ENCODE data around the gene MAST2.

The MAST2 gene

DNA sequence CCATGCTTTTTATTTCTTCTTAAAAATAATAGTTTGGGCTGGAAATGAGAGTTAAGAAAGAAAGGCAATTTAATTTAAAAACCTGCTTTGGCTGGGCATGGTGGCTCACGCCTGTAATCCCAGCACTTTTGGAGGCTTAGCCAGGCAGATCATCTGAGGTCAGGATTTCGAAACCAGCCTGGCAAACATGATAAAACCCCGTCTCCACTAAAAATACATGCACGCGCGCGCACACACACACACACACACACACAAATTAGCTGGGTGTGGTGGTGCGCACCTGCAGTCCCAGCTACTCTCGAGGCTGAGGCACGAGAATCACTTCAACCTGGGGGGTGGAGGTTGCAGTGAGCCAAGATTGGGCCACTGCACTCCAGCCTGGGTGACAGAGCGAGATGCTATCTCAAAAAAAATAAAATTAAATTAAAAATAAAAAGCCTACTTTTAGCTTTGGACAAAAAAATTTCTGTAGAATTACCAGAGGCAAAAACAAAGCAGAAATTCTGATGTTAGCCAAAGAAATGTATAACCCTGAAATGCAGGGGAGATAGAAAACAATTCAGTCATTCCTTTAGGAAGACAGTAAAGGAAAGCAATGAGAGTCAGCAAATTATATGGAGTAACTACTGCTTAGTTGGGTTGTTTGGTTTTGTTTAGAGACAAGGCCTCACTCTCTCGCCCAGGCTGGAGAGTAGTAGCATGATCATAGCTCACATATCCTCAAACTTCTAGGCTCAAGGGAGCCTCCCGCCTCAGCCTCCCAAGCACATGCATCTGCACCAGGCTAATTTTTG, 37.2 kb upstream of the MAST2 start:
- H2AFZ ChIP-seq (ENCODE audit: low read length), result no peak overlapping the region
- no peaks in the 10 kb centered on the region for H3K79me2 ChIP-seq (ENCODE audit: insufficient read depth, low read length)
- H3K4me1 ChIP-seq (ENCODE audit: insufficient read depth, low read length, poor library complexity, severe bottlenecking), result no peaks in the 10 kb centered on the region
- H3K9ac ChIP-seq (ENCODE audit: low read depth, low read length, poor library complexity, severe bottlenecking), result no peak overlapping the region
- H3K36me3 ChIP-seq (ENCODE audit: insufficient read depth, low read length), result no peaks in the 10 kb centered on the region
- H4K20me1 ChIP-seq (ENCODE audit: insufficient read depth, low read length, poor library complexity, severe bottlenecking), result no peaks in the 10 kb centered on the region
- H3K9me3 ChIP-seq (ENCODE audit: insufficient read depth, low read depth, low read length), result no peaks in the 10 kb centered on the region
- no peaks in the 10 kb centered on the region for H3K9me2 ChIP-seq (replicated peaks; ENCODE audit: low read depth, low read length)
- TF ChIP-seq, protein P1, sequence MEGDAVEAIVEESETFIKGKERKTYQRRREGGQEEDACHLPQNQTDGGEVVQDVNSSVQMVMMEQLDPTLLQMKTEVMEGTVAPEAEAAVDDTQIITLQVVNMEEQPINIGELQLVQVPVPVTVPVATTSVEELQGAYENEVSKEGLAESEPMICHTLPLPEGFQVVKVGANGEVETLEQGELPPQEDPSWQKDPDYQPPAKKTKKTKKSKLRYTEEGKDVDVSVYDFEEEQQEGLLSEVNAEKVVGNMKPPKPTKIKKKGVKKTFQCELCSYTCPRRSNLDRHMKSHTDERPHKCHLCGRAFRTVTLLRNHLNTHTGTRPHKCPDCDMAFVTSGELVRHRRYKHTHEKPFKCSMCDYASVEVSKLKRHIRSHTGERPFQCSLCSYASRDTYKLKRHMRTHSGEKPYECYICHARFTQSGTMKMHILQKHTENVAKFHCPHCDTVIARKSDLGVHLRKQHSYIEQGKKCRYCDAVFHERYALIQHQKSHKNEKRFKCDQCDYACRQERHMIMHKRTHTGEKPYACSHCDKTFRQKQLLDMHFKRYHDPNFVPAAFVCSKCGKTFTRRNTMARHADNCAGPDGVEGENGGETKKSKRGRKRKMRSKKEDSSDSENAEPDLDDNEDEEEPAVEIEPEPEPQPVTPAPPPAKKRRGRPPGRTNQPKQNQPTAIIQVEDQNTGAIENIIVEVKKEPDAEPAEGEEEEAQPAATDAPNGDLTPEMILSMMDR (conservative IDR thresholded peaks at IDR 0.05; ENCODE audit: low read length), result no peak
- no peak for TF ChIP-seq EZH2phosphoT487 (IDR thresholded peaks at IDR 0.05; ENCODE audit: borderline replicate concordance)
- no peaks in the 10 kb centered on the region for H3K27me3 ChIP-seq (ENCODE audit: insufficient read depth, low read length, poor library complexity, severe bottlenecking)
- H3K4me3 ChIP-seq (ENCODE audit: low read length, poor library complexity, severe bottlenecking), result no peak overlapping the region
- H3K4me2 ChIP-seq (ENCODE audit: low read depth, low read length, poor library complexity, severe bottlenecking), result no peak overlapping the region
- no peaks in the 10 kb centered on the region for H3F3A ChIP-seq (ENCODE audit: low read depth)

DNA sequence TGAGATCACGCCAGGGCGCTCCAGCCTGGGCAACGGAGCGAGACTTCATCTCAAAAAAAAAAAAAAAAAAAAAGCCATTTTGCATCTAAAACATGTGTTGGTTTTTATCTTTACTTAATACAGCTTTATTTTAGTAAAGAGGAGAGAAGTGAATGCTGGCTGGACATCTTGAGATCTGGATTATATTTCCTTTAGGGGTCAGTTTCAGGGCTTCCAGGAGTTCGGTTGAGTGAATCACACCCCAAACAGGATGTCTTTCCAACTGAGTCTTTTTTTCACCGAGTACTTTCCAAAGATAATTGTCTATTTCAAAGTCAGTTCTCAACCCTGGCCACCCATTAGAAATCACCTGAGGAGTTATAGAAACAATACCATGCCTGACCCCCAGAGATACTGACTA, 36.4 kb upstream of the MAST2 start:
- no peak for TF ChIP-seq EZH2phosphoT487 (IDR thresholded peaks at IDR 0.05; ENCODE audit: borderline replicate concordance)
- TF ChIP-seq, protein P1 (conservative IDR thresholded peaks at IDR 0.05; ENCODE audit: low read length), result no peak
- H3K9me3 ChIP-seq (ENCODE audit: insufficient read depth, low read depth, low read length), result no peaks in the 10 kb centered on the region
- H4K20me1 ChIP-seq (ENCODE audit: insufficient read depth, low read length, poor library complexity, severe bottlenecking), result no peaks in the 10 kb centered on the region
- no peaks in the 10 kb centered on the region for H3K36me3 ChIP-seq (ENCODE audit: insufficient read depth, low read length)
- H3K4me1 ChIP-seq (ENCODE audit: insufficient read depth, low read length, poor library complexity, severe bottlenecking), result no peaks in the 10 kb centered on the region
- H3K4me3 ChIP-seq (ENCODE audit: low read length, poor library complexity, severe bottlenecking), result no peak overlapping the region
- H3K27me3 ChIP-seq (ENCODE audit: insufficient read depth, low read length, poor library complexity, severe bottlenecking), result no peaks in the 10 kb centered on the region
- H3K79me2 ChIP-seq (ENCODE audit: insufficient read depth, low read length), result no peaks in the 10 kb centered on the region
- no peak overlapping the region for H3K9ac ChIP-seq (ENCODE audit: low read depth, low read length, poor library complexity, severe bottlenecking)
- no peak overlapping the region for H2AFZ ChIP-seq (ENCODE audit: low read length)
- no peaks in the 10 kb centered on the region for H3F3A ChIP-seq (ENCODE audit: low read depth)
- H3K9me2 ChIP-seq (replicated peaks; ENCODE audit: low read depth, low read length), result no peaks in the 10 kb centered on the region
- no peak overlapping the region for H3K4me2 ChIP-seq (ENCODE audit: low read depth, low read length, poor library complexity, severe bottlenecking)

GRCh38 chr1:45769261-45769932, 34.0 kb upstream of the MAST2 start:
- H3K4me1 ChIP-seq (ENCODE audit: insufficient read depth, low read length, poor library complexity, severe bottlenecking), result no peaks in the 10 kb centered on the region
- H3F3A ChIP-seq (ENCODE audit: low read depth), result no peaks in the 10 kb centered on the region
- H3K27me3 ChIP-seq (ENCODE audit: insufficient read depth, low read length, poor library complexity, severe bottlenecking), result no peaks in the 10 kb centered on the region
- H3K9me3 ChIP-seq (ENCODE audit: insufficient read depth, low read depth, low read length), result no peaks in the 10 kb centered on the region
- H3K9ac ChIP-seq (ENCODE audit: low read depth, low read length, poor library complexity, severe bottlenecking), result no peak overlapping the region
- no peaks in the 10 kb centered on the region for H3K36me3 ChIP-seq (ENCODE audit: insufficient read depth, low read length)
- no peak overlapping the region for H2AFZ ChIP-seq (ENCODE audit: low read length)
- no peaks in the 10 kb centered on the region for H3K9me2 ChIP-seq (replicated peaks; ENCODE audit: low read depth, low read length)
- H3K4me3 ChIP-seq (ENCODE audit: low read length, poor library complexity, severe bottlenecking), result no peak overlapping the region
- no peaks in the 10 kb centered on the region for H4K20me1 ChIP-seq (ENCODE audit: insufficient read depth, low read length, poor library complexity, severe bottlenecking)
- H3K4me2 ChIP-seq (ENCODE audit: low read depth, low read length, poor library complexity, severe bottlenecking), result no peak overlapping the region
- H3K79me2 ChIP-seq (ENCODE audit: insufficient read depth, low read length), result no peaks in the 10 kb centered on the region
- TF ChIP-seq, protein P1 (conservative IDR thresholded peaks at IDR 0.05; ENCODE audit: low read length), result no peak
- no peak for TF ChIP-seq EZH2phosphoT487 (IDR thresholded peaks at IDR 0.05; ENCODE audit: borderline replicate concordance)

Data from Loucy (cell line).